ENCODE measurements around the gene PLP2.
"Not testable (repeated sequence)": the region's sequence is repeated elsewhere in the genome, so short reads cannot be mapped to it uniquely, and the experiment has no call there.

Gene PLP2

DNA sequence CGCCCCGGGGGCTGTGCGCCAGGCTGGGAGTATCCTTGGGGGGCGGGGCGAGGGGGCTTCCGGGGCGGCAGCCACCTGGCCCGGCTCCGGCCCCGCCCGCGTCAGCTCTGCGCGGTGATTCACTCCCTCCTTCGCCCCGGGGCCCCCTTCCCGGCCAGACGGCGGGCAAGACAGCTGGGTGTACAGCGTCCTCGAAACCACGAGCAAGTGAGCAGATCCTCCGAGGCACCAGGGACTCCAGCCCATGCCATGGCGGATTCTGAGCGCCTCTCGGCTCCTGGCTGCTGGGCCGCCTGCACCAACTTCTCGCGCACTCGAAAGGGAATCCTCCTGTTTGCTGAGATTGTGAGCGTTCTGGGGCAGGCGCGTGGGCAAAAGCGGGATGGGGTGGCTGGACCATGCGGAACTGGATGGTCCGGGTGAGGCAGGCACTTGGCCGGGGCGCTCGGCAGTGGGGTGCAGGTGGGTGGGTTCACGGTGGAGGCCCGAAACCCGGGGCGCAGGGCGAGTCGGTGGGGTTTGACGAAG lies at the start of gene PLP2:
Gene PLP2, plus strand, starts transcription at position 147 of the 528 bp plus-strand sequence. Its CDS starts 103 bp downstream, at position 250.
- no peak for TF ChIP-seq CTCF (IDR thresholded peaks at IDR 0.05; ENCODE audit: low read length, missing control alignments)
- DNase-seq (ENCODE audit: low read depth) = peak; percentile 25
- H3K4me3 ChIP-seq (replicated peaks; ENCODE audit: low read depth, low read length) = peak within 1 kb of the TSS; percentile 71

DNA sequence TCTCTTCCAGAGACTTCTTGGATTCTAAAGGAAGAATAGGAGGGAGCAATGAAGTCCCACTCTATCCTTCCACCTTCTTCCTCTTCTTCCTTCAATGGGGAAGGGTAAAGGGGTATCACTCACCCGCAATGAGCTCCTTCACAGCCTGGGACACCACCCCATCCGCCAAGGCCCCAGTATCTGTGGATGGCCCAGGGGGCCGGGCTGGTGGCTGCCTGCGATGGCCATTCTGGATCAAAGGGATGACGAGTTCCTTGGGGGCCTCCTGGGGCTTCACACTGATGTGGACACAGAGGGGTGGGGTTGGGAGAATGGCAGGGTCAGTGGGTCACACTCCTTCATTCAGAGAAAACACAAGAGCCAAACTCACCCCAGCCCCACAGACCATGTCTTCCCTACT lies 49.2 kb upstream of the PLP2 start:
- peak overlapping the region; percentile 85 for H3K4me3 ChIP-seq (replicated peaks; ENCODE audit: low read depth, low read length)
- no peak for TF ChIP-seq CTCF (IDR thresholded peaks at IDR 0.05; ENCODE audit: low read length, missing control alignments)
- DNase-seq (ENCODE audit: low read depth) = no peak

DNA sequence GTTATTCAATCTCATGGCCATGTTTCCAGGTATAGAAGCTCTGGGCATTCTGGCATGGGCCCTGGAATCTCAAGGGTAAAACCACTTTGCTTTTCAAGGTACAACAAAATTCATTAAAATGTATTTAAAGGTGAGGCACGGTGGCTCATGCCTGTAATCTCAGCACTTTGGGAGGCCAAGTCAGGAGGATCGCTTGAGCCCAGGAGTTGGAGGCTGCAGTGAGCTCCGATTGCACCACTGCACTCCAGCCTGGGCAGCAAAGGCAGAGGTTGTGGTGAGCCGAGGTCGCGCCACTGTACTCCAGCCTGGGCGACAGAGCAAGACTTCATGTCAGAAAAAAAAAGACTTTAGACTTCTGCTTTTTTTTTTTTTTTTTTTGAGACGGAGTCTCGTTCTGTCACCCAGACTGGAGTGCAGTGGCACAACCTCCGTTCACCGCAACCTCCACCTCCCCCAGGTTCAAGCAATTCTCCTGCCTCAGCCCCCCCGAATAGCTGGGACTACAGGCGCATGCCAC lies 43.9 kb upstream of the PLP2 start:
- not testable (repeated sequence) for H3K4me3 ChIP-seq (replicated peaks; ENCODE audit: low read depth, low read length); DNase-seq (ENCODE audit: low read depth)

- no peak for DNase-seq (ENCODE audit: low read depth)
- no peak overlapping the region for H3K4me3 ChIP-seq (replicated peaks; ENCODE audit: low read depth, low read length)
- no peak for TF ChIP-seq CTCF (IDR thresholded peaks at IDR 0.05; ENCODE audit: low read length, missing control alignments)
Measured at GRCh38 chrX:49129427-49129826, 42.3 kb upstream of the PLP2 start.

DNA sequence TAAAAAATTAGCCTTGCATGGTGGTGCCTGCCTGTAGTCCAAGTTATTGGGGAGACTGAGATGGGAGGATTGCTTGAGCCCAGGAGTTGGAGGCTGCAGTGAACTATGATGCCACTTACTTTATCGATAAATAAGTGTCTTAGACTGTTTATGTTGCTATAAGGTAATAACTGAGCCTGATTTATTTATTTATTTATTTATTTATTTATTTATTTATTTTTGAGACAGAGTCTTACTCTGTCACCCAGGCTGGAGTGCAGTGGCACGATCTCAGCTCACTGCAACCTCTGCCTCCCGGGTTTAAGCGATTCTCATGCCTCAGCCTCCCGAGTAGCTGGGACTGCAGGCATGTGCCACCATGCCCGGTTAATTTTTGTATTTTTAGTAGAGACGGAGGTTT lies 39.4 kb upstream of the PLP2 start:
- H3K4me3 ChIP-seq (replicated peaks; ENCODE audit: low read depth, low read length); DNase-seq (ENCODE audit: low read depth): not testable (repeated sequence)

DNA sequence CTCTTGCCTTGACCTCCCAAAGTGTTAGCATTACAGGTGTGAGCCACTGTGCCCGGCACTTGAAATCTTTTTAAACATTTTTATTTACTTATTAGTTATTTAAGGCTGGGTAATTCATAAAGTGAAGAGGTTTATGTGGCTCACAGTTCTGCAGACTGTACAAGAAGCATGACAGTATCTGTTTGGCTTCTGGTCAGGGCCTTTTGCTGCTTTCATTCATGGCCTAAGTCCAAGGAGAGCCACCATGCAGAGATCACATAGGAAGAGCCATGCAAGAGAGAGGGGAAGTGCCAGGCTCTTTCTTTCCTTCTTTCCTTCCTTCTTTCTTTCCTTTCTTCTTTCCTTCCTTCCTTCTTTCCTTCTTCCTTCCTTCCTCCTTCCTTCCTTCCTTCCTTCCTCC lies 37.9 kb upstream of the PLP2 start:
- DNase-seq (ENCODE audit: low read depth) = no peak
- no peak for TF ChIP-seq CTCF (IDR thresholded peaks at IDR 0.05; ENCODE audit: low read length, missing control alignments)
- no peak overlapping the region for H3K4me3 ChIP-seq (replicated peaks; ENCODE audit: low read depth, low read length)

- peak; percentile 13 for DNase-seq (ENCODE audit: low read depth)
- no peak for TF ChIP-seq CTCF (IDR thresholded peaks at IDR 0.05; ENCODE audit: low read length, missing control alignments)
- H3K4me3 ChIP-seq (replicated peaks; ENCODE audit: low read depth, low read length) = no peak overlapping the region
Measured at GRCh38 chrX:49137492-49137891, 34.2 kb upstream of the PLP2 start.

GRCh38 chrX:49139713-49140112 lies 32.0 kb upstream of the PLP2 start:
- DNase-seq (ENCODE audit: low read depth) = no peak
- TF ChIP-seq CTCF (IDR thresholded peaks at IDR 0.05; ENCODE audit: low read length, missing control alignments) = no peak
- H3K4me3 ChIP-seq (replicated peaks; ENCODE audit: low read depth, low read length) = no peak overlapping the region

All from fibroblast of pulmonary artery (primary cell).